GM13977 (cell line): ENCODE results near the gene SLX4IP.

Experiments
- DNase-seq: peaks from one replicate; pipeline ENCODE4 v3.0.0; 2012; ENCODE audit warnings: low spot score
- in situ Hi-C: fragments of 300-500 bp; cut with MboI; formaldehyde crosslinking; loops from one replicate; pipeline ENCODE4 v1.12.0; 2022; ENCODE audit warnings: low sequenced_read_pairs, low pct_unique_long_range_greater_than_20kb, mixed read lengths, inconsistent platforms; ENCODE audit not compliant: unreplicated experiment
- TF ChIP-seq, protein P1 (sequence below): IDR thresholded peaks from 2 replicates; pipeline ENCODE4 v1.5.1; 2012; ENCODE audit warnings: mild to moderate bottlenecking, control low read depth; ENCODE audit not compliant: insufficient read depth; ENCODE audit errors: extremely low read depth, missing control alignments

Gene SLX4IP

GRCh38 chr20:10547276-10548114 is 112.4 kb downstream of the SLX4IP start:
- TF ChIP-seq, protein P1, sequence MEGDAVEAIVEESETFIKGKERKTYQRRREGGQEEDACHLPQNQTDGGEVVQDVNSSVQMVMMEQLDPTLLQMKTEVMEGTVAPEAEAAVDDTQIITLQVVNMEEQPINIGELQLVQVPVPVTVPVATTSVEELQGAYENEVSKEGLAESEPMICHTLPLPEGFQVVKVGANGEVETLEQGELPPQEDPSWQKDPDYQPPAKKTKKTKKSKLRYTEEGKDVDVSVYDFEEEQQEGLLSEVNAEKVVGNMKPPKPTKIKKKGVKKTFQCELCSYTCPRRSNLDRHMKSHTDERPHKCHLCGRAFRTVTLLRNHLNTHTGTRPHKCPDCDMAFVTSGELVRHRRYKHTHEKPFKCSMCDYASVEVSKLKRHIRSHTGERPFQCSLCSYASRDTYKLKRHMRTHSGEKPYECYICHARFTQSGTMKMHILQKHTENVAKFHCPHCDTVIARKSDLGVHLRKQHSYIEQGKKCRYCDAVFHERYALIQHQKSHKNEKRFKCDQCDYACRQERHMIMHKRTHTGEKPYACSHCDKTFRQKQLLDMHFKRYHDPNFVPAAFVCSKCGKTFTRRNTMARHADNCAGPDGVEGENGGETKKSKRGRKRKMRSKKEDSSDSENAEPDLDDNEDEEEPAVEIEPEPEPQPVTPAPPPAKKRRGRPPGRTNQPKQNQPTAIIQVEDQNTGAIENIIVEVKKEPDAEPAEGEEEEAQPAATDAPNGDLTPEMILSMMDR: no peak
- no peak for DNase-seq
- in situ Hi-C loops: no loop called here

DNA sequence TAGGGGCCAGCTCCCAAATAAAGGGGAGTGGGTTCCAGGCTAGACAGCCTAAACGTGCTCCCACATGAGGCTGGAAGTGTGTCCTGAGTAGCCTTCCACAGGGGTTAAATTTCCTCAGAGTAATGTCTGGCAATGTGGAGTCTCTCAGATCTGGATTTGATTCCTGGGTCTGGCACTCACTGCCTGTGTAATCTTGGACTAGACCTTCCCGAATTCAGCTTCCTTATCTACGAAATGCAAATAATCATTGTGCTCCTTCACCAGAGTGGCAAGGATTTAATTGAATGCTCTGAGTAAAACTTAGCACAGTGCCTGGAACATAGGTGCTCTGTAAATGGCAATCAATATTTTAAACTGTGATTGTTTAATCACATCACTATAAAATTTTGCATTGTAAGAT is 114.4 kb downstream of the SLX4IP start:
- no peak for DNase-seq
- in situ Hi-C loops: no loop called here
- TF ChIP-seq, protein P1: no peak

GRCh38 chr20:10550204-10551118 is 115.4 kb downstream of the SLX4IP start:
- in situ Hi-C loops: loop anchor here (25.0 kb wide), 1 partner anchor 662 kb away; no protein-coding TSS in a partner anchor
- TF ChIP-seq, protein P1: no peak
- DNase-seq: no peak

- in situ Hi-C loops: loop anchor here (25.0 kb wide), 1 partner anchor 660 kb away; no protein-coding TSS in a partner anchor
- TF ChIP-seq, protein P1: no peak
- peak; percentile 27 for DNase-seq
Observed at GRCh38 chr20:10551732-10552724, 116.9 kb downstream of the SLX4IP start.

DNA sequence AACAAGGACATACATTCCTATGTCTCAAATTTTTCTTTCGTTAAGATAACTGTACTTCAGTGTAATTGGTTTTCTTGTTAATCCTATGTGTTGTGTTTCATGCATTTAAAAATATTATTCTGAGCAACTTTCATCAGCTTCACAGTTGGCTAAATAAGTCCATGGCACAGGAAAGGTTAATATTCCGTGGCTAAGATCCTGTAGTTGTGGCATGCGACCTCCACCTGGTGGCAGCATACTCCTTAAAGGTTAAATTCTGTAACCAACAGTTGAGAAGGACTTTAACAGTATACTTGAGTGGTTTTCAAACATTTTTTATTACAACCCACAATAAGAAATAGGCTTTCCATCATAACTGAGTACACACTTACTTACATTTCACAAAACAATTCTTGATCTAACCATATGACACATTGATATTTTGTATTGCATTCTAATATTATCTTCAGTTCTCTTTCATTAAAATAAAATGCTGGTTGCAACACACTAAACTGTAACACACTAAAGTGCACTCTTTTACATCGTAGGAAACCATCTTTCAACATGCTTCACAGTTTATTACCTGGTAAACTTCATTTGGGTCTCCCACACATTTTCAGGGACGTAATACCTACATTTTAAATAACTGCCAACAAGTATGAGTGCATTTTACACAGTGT is 118.3 kb downstream of the SLX4IP start:
- DNase-seq: peak; percentile 26
- in situ Hi-C loops: loop anchor here (25.0 kb wide), 1 partner anchor 659 kb away; no protein-coding TSS in a partner anchor
- TF ChIP-seq, protein P1: peak; percentile 86
